NCI-H1436 (cell line): Measurements from ENCODE around the gene ROBO1.

Experiments
- DNase-seq: peaks from one replicate; lab custom pipeline; 2025; lab: John Stamatoyannopoulos, UW

ROBO1 gene

GRCh38 chr3:79461129-79461792 is 306.5 kb downstream of the ROBO1 start:
- no peak for DNase-seq

GRCh38 chr3:79453600-79453999 is 314.2 kb downstream of the ROBO1 start:
- DNase-seq: no peak

GRCh38 chr3:79436387-79436786 is 331.4 kb downstream of the ROBO1 start:
- DNase-seq: no peak

GRCh38 chr3:79427081-79427480 is 340.7 kb downstream of the ROBO1 start:
- no peak for DNase-seq

GRCh38 chr3:79424811-79425210 is 343.0 kb downstream of the ROBO1 start:
- no peak for DNase-seq

- DNase-seq: no peak
These were observed 344.4 kb downstream of the ROBO1 start for GRCh38 chr3:79423417-79423816.

- no peak for DNase-seq
These were observed 346.5 kb downstream of the ROBO1 start for GRCh38 chr3:79421273-79421672.

- DNase-seq: no peak
These were observed 348.8 kb downstream of the ROBO1 start for GRCh38 chr3:79418855-79419621.

GRCh38 chr3:79415356-79415755 is 352.4 kb downstream of the ROBO1 start:
- DNase-seq: no peak

GRCh38 chr3:79414806-79415205 is 353.0 kb downstream of the ROBO1 start:
- DNase-seq: no peak

- no peak for DNase-seq
These were observed 353.8 kb downstream of the ROBO1 start for GRCh38 chr3:79414035-79414434.

GRCh38 chr3:79412537-79412936 is 355.3 kb downstream of the ROBO1 start:
- no peak for DNase-seq

- DNase-seq: no peak
These were observed 357.2 kb downstream of the ROBO1 start for GRCh38 chr3:79410617-79411016.

GRCh38 chr3:79410136-79410535 is 357.7 kb downstream of the ROBO1 start:
- no peak for DNase-seq

GRCh38 chr3:79406175-79406574 is 361.6 kb downstream of the ROBO1 start:
- DNase-seq: no peak

- DNase-seq: no peak
These were observed 362.6 kb downstream of the ROBO1 start for GRCh38 chr3:79405183-79405582.

- no peak for DNase-seq
These were observed 371.2 kb downstream of the ROBO1 start for GRCh38 chr3:79396595-79396994.

- DNase-seq: no peak
These were observed 375.3 kb downstream of the ROBO1 start for GRCh38 chr3:79392479-79392878.

- DNase-seq: no peak
These were observed 377.4 kb downstream of the ROBO1 start for GRCh38 chr3:79390352-79390751.

GRCh38 chr3:79385211-79385610 is 382.6 kb downstream of the ROBO1 start:
- no peak for DNase-seq

- DNase-seq: no peak
These were observed 384.3 kb downstream of the ROBO1 start for GRCh38 chr3:79383402-79384012.

GRCh38 chr3:79380581-79380980 is 387.2 kb downstream of the ROBO1 start:
- no peak for DNase-seq

- no peak for DNase-seq
These were observed 389.7 kb downstream of the ROBO1 start for GRCh38 chr3:79378064-79378463.
